Fibroblast of skin of scalp (primary cell): ENCODE data around the gene DIAPH1.

Experiments used
- DNase-seq: peaks from one replicate; pipeline ENCODE4 v3.0.0-alpha.2; 2013

Gene DIAPH1

DNA sequence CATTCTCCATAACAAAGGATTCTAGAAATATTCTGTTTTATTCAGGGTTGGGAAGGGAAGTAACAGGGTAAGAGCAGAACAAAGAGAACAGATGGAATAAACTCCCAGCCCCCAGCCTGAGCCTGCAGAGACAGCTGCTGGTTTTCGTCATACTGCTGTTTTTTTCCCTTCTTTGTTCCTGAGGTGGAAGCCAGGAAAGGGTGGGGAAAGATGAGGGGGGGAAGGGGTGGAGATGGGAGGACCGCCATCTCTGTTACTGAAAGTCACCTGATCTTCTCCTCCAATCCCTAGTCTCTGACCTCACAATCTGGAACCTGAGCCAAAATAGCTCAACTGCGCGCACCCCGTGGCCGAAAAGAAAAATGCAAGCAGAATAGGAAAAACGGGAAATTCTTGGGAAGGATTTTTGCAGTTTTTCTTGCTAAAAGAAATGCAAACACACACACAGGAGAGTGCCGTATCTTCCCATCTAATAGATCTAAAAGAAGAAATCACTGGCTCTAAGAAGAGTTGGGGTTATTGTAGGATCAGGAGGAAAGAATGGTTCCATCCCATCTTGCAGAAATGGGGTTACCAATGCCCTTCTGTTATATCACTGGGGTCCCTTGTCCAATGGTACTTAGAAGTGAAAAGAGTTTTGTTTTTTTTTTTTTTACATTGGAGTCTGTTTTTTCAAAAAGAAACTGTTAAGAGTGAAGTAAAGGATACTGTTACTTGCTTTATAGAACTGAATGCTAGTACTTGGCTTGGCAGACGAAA, 57.9 kb downstream of the DIAPH1 start:
- peak; percentile 98 for DNase-seq

DNA sequence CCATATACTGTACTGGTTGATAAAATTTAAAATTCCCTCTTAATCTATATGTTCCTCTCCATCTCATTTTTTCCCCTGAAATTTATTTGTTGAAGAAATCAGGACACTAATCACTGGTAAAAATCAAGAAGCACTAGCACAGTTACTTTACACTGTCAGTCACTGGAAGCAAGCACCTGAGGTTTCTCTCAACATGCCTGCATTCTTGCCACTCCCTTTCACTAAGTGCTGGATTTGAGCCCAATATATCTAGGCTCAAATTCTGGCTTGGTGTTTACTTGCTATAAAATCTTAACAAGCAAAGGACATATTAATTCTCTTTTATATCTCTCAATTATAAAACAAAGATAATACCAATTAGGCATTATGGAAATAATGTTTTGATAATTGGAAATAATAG, 58.6 kb downstream of the DIAPH1 start:
- DNase-seq = no peak

DNA sequence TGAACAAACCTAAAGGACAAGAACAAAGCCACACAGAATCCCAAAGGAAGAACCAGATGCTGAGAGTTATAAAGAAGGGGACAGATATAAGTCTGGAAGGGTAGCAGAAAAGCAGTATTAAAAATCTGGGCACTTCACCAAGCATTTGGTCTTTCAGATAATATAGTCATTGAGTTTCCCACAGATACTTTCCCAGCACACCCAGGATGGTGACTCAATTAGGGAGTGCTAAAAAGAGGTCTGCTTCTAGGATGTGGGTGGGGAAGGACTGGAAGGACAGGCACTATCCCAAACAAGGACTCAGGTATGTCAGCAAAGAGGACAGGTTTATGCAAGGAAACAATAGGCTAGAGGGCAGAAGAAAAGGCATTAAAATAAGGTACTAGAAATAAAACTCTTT, 59.3 kb downstream of the DIAPH1 start:
- DNase-seq = peak; percentile 46

DNA sequence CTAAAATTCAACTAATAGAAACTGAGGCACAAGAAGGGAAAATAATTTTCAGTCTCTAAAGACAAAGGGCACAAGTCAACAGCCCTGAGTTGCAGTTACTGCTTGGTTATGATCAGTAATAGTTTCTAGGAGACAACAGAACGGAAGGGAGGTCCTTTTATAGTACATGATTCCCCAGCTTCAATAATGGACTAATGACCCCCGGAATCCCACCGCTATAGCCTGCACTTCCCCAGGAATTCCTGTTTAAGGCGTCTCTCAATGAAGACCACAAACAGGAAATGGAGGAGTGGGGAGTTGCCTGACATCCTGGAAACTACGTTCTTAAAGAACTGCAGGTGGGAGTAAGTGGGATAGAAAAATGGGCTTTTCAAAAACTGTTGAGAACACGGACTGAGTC, 60.6 kb downstream of the DIAPH1 start:
- no peak for DNase-seq

DNA sequence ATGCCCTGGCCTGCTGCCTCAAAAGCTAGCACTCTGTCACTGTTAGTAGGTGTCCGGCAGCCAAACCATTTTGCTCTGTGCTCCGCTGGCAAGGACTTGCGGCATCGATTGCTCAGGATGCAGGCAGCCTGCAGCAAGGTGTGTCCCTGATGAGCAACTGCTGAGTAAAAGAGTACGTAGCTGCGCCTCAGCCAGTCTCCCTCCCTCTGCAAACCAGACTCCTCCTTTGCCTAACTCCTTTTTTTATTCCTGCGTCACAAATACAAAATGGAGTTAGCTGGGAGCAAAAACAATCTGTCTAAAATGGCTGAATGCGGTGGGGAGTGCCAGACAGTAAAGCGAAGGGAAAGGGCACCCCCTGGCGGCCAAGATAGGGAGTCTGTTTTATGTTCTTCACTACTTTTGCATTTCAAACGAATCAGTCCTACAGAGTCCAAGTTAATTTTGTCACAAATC, 61.1 kb downstream of the DIAPH1 start:
- peak; percentile 98 for DNase-seq

DNA sequence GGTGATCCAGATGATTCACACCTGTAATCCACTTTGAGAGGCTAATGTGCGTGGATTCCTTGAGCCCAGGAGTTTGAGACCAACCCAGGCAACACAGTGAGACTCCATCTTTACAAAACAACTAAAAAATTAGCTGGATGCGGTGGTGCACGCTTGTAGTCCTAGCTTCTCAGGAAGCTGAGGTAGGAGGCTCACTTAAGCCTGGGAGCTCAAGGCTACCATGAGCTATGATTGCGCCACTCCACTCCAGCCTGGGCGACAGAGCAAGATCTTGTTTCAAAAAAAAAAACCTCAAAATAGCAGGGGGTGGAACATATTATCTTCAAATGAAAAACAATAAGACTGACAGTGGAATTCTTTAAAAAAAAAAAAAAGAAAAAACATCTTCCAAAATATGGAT, 70.9 kb downstream of the DIAPH1 start:
- no peak for DNase-seq

DNA sequence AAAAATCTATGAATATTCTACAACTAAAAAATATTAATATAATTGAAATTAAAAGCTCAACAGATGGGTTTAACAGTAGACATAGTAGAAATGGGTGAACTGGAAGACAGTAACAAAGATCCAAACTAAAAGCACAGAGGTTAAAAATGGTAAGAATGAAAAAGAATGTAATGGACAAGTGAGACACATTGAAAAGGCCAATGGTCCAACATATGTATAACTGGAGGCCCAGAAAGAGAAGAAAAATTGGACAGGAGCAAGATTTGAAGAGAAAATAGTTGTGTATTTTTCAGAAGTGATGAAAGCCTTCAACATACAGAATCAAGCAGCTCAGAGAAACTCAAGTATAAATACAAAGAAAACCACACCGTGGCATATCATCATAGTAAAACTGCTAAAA, 71.3 kb downstream of the DIAPH1 start:
- DNase-seq = peak; percentile 20

DNA sequence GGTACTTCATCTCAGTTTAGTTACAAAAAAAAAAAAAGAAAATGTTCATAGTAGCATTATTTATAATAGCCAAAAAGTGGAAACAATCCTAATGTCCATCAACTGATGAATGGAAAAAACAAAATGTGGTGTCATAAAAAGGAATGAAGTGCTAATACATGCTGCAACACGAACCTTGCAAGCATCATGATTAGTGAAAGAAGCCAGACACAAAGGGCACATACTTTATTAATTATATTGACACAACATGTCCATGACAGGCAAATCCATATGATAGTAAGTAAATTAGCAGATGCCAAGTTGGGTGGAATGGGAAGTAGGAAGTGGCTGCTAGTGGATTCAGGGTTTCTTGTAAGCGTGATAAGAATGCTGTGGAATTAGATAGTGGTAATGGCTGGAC, 75.7 kb downstream of the DIAPH1 start:
- DNase-seq = no peak

DNA sequence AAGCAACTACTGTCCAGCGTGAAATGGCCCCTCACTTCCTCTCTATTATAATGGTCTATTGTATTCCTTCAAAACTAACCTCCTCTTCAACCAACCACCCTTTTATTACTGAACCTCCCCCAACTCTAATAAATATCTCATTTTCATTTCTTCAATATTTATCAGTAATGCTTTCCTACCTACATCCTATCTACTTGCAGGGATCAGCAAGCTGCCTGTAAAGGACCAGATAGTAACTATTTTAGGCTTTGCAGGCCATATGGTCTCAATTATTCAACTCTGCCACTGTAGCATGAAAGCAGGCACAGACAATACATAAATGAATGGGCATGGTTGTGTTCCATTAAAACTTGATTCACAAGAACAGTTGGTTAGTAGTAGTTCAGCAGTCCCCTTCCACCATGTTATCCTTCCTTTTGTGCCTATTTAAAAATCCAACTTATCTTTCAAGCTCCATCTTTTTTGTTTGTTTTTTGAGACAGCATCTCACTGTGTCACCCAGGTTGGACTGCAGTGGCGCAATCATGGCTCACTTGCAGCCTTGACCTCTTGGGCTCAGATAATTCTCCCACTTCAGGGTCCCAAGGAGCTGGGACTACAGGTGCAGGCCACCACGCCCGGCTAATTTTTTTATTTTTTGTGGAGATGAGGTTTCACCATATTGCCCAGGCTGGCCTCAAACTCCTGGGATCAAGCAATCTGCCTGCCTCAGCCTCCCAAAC, 84.1 kb downstream of the DIAPH1 start:
- no peak for DNase-seq

DNA sequence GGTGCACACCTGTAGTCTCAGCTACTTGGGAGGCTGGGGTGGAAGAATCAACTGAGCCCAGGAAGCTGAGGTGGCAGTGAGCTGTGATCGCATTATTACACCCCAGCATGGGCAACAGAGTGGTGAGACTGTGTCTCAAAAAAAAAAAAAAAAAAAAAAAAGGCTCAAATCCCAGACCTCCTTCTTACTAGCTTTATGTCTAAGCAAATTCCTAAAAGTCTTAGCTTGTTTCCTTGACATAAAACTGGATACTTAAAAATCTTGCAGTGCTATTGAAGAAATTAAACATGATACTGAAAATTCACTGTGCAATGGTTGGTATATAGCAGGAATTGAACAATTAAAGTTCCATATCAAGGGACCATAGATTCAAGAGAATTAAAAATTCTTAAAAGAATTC, 84.9 kb downstream of the DIAPH1 start:
- no peak for DNase-seq

DNA sequence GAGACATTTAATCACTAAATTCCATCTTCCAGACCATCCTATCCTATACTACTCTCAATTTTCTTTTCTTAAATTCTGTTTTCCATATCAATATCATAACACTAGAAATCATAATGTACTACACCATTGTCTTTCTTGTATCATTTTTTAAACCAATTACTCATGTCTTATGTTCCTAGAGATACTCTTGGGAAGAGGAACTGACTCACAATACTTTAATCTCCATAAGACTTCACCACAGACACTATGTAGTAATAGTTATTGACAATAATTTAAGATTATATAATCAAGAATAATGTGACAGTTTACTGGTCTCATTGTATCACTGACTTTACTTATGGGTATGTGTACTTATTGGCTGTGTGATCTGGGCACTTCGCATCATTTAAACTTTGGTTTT, 86.1 kb downstream of the DIAPH1 start:
- DNase-seq = no peak

DNA sequence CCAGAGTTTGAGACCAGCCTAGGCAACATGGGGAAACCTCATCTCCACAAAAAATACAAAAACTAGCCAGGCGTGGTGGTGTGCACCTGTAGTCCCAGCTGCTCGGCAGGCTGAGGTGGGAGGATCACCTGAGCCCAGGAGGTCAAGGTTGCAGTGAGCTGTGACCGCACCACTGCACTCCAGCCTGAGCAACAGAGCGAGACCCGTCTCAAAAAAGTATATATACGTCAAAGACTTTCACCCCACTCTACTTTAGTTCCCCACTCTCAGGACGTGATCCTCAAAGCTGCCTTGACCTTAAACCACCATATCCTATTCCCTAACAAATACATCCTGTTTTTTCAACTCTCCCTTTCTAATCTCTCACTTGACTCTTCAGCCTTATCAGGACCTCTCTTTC, 88.9 kb downstream of the DIAPH1 start:
- no peak for DNase-seq

DNA sequence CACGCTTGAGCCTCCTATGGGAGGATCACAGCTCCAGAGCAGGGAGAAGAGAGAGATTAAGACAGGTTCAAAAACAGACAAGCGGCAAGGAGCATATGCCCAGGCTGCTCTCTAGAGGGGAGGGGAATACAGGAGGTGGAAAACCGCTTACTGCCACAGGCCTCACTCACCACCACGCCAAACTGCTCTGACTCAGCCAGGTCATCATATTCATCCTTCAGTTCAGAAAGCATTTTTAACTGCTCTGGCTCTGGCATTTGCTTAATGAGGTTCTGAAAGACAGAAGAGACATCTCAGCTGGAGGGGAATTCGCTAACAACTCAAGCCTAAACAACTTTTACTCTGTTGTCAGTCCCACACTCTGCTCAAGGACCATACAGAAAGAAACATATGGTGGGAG, 89.8 kb downstream of the DIAPH1 start:
- DNase-seq = peak; percentile 33

DNA sequence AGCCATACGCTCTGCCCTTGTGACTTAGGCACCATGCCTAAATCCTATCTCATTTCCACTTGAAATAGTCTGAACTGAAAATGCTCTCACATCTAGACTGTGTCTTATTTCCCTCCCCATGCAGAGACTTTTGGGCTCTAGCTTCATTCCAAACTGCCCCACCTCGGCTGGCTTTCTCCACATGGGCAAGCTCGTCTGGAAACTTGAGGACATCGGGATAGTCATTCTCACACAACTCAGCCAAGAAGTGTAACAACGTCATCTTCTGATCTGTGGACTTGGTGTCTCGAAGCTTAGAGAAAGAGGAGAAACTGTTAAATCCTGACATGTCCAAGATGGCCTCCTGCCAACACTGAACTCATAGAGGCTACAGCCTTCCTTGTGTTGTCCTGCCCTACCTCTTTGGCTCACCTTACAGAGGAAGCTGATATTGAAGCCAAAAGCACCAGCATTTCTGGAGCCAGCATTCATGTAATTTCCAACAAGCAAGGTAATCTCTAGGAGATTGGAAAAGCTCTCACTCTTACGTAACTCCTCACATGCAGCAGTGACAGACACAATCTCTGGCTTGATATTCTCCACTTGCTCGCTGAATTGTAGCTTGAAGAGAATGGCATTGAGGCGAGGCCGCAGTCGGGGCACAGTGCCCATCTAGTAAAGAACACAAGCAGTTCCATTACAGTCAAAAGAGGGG, 90.4 kb downstream of the DIAPH1 start:
- no peak for DNase-seq

DNA sequence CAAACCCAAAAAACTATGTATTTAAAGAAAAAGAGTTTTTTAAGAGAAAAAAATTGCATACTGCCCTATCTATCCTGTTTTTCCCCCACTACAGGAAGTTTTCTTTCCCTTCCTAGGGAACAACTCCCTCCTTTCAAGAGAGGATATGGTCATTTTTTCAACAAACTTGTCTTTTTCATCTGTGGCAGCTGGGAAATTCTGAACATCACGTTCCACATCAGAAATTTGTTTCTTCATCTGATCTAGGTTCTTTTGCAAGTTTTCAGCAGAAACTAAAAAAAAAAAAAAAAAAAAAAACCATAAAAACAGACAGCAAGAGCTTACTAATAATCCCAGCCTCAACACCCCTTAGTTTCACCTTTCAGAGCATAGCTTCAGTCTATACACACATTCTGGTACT, 91.4 kb downstream of the DIAPH1 start:
- DNase-seq = no peak

DNA sequence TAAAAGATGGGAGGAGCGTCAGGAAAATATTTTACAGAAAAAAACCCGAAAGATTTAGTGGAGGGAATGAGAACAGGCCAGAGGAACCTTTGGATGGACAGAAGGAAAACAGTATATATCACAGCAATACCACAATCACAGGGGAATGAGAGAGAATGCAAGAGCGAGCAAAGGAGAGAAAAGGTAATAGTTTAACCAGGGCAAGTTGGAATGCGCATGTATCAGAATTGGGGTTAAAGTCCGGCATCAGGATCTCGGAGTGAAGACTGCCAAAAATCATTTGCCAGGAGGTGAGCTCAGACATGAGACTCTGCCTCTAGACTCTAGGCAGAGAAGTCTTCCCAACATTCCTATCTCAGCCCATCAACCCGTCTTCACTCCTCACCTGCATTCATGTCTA, 93.1 kb downstream of the DIAPH1 start:
- no peak for DNase-seq

DNA sequence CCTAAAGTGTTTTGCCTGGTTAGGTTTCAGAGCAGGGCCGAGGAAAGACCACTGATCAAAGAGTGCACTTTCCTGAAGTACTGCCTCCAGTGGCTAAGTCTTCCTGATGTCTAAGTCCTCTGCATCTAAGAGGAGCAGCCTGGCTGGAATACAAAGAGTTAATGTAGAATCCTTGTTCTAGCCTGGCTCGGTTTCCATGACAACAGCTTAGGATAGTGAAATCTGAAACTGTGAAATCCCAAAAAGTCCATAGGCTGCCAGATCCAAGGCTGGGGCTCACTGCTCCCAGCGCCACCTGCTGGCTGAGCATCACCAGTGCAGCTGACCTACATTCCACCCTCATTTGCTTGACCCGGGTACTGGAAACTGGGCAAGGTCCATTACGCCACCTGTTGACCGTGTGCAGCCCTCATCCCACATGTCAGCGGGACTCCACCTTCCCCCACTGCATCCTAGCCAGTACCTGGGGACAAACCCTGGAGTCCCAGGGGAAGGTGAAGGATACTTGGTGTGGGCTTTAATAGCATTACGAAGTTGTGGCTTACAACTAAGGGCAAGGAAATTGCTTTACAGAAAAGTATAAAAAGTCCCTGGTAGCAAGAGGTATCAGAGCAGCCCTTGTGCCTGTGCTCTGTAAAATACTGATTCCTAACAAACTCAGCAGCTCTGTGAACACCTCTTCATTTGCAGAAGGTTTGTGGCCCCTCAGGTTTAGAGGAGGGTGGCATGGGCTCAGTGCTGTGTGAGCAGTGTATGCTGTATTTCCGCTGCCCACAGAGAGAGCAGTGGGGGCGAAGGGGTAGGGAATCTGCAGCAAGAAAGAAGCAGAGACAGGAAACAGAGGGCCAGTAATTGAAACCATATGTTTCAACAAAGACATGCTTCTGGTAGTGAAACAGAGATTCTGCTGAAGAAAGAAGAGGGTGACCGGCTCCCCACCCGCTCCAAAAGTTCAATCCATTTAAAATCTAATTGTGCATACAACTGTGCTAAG, 93.9 kb downstream of the DIAPH1 start:
- DNase-seq = peak; percentile 98

DNA sequence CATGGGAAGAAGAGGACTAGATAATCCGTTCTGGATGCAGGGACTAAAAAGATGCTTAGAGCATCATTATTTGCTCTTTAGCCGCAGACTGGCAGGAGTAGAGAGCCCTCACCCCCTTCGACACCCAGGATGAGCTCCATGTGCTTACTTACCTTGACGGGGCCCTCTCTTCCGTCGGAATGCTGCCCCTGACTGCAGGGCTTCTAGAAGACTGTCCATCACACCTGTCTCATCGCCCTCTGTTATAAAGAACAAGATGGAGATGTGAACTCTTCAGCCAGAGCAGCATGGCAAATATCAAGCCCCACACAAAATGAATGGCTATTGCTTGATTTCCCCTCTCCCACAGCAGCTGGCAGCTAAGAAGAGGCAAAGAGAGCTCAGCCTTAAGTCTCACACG, 94.8 kb downstream of the DIAPH1 start:
- DNase-seq = no peak

DNA sequence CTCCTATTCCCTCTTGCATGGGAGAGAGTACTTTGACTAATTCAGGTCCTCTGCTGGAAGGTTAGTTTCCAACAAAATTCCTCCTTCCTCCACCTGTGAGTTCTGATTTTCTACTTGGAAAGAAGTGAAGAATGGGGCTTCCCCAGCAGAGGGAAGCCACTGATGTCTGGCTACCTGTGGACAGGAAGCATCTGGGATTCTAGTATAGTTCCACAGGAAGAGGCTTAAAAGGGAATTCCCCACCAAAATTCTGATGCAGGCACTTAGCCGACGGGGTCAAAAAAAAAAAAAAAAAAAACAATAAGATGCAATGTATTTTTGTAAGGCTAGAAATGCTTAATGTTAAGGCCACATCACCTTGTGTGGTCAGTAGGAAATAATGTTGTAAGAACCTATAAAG, 96.5 kb downstream of the DIAPH1 start:
- no peak for DNase-seq

DNA sequence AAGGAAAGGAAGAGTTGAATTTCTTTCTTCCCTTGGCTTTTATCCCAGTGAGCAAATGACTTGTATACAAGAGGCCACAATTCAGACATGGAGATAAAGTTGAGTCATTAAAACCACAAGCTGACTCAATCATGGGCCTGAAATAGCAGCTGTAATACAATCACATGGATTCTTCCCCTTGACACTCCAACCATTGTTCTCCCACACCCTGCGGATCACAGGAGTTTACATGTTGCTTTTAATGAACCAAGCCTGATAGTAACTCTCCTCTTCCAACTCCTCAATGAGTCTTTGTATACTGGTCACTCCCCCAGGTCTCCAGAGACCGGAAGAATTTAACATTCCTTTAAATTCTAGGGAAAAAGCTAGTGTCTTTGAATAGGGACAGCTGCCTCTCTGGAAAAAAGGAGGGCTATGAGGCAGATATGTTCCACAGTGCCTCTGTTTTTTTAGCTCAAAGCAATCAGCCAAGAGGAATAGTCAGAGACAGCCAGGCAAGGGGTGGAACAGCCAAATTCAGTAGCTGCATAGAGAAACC, 97.5 kb downstream of the DIAPH1 start:
- DNase-seq = peak; percentile 98

DNA sequence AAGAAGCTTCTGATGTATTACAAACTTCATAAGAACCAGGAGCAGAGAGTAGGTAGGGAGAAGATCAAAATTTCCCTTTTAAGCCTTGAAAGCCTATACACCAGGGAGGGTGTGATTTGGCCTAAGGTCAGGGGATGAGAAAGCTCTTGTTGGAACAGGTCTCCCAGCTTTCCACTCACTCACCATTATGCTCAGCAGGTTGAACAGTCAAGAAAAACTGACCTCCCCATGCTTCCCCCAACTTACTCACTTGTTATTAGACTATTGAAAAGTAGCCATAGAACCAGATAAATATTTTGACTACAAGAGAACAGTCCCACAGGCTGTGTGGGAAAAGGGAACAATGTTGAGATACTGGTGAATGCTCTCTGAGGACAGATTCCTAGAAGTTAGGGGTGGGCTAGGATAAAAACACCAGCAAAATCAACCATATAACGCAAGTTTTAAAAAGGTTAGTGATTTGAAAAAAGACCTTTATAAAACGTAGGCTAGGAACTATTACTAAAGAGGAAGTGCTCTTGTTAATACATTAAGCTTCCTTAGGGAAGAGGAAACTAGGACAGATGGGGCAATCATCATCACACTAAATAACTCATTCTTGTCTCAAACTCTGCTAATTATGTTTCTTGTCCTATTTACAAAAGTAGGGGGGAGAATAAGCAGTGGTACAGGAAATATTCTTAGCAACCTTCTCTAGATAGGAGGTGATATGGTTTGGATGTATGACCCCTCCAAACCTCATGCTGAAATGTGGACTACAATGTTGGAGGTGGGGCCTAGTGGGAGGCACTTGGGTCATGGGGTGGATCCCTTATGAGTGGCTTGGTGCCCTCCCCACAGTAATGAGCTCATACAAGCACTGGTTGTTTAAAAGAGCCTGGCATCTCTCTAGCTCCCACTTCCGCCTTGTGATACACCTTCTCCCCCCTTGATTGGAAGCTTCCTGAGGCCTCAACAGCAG, 98.9 kb downstream of the DIAPH1 start:
- no peak for DNase-seq
